ENCODE results near the gene PLXDC2. TPM values are rescaled to one million over a fixed set of nuclear protein-coding genes. Genes with fewer than 3 reads are reported as not detected.
A peak's percentile ranks its signal among the peaks of the same experiment; 100 is the strongest.

PLXDC2 gene
- total RNA-seq, 1 experiment from 2014 or later, result 30.3 TPM

GRCh38 chr10:19911886-19912285 lies 95.7 kb downstream of the PLXDC2 start:
- DNase-seq (ENCODE audit: low spot score), result no peak

GRCh38 chr10:19913987-19914386 lies 97.8 kb downstream of the PLXDC2 start:
- no peak for DNase-seq (ENCODE audit: low spot score)

GRCh38 chr10:19915125-19915524 lies 98.9 kb downstream of the PLXDC2 start:
- no peak for DNase-seq (ENCODE audit: low spot score)

- DNase-seq (ENCODE audit: low spot score), result no peak
Observed at GRCh38 chr10:19915816-19916215, 99.6 kb downstream of the PLXDC2 start.

DNA sequence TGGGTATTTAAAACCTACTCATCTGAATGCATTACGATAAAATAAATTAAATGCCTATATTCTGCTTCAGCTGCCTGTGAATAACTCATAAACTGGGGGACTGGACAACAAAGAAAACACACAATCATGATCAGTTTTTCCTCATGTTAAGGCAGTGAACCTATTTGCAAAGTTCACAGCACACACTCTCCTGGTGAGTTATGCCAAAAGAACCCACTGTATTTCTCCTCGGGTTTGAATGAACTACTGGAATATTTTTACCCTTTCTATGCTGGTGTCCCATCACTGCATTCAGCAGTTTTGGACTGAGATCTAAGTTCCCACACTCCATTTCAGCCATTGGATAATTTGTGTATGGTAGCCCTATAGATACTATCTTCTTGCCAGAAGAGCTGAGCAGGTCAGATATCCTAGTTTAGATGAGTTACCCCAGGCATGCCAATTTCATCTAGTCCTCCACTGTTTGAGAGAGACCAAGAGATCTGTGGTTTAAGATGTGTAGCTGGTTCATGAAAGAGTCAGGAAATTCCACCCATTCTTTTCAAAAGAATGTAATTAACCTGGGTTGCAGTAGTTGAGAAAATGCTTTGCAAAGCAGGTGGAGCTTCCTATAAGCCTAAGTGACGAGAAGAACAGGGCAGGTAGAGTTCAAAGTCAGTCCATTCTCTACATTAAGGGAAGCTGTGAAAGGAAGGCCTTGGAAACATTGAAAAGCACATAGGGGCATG lies 101.7 kb downstream of the PLXDC2 start:
- DNase-seq (ENCODE audit: low spot score), result no peak

- peak; percentile 3 for DNase-seq (ENCODE audit: low spot score)
Observed at GRCh38 chr10:19918794-19919193, 102.6 kb downstream of the PLXDC2 start.

GRCh38 chr10:19919671-19920070 lies 103.4 kb downstream of the PLXDC2 start:
- no peak for DNase-seq (ENCODE audit: low spot score)

DNA sequence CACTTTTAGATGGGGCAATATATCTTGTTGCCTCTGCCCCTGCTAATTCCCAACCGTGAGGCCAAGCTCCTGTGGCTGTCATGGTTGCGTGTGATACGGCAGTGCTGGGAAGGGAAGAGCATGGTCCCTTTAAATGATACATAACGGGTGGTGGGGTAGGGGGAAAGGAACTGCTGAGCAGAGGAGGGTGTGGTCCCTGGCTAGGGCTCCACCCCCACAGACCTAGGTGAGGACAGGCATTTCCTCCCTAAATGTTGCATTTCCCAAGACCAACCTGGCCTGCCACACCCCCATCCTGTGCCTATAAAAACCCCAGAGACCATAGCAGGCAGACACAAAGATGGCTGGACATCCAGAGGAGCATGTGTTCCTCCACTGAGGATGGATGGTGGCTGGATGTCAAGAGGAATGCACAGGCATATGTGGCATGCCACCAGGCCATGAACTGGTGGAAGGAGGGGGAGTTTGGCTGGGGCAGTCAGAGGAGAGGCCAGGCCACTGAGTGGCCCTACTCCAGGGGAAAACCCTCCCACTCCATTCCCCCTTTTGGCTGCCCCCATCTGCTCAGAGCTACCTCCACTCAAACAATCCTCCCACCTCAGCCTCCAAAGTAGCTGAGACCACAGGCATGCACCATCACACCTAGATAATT lies 104.0 kb downstream of the PLXDC2 start:
- no peak for DNase-seq (ENCODE audit: low spot score)

DNA sequence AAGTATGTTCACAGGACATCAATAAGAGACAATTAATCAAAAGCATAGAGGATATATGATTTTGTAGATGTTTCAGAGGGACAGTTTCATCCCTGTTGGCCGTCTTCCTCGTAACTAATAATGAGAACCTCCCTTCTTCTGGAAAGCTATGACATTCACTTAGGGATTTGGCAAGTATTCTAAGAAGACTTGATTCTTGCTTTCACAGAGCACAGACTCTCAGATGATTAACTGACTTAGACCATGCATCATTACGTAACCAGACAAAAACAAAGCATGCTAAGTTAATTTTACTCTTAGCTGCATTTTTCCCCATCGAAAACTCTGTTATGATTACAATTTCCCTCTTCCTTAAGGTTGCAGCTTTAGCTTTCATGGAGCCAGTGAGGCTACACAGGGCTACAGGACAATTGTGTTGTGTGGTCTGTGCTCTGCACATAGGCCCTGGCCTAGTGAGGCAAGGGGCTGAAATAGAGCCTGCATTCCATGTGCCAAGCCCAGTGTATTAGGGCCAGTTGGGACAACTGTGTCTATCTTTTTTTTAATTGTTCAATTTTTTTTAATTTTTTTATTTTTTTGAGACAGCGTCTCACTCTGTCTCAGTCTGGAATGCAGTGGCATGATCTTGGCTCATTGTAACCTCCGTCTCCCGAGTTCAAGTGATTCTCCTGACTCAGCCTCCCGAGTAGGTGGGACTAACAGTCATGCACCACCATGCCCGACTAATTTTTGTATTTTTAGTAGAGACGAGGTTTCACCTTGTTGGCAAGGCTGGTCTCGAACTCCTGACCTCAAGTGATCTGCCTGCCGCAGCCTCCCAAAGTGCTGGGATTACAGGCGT lies 105.3 kb downstream of the PLXDC2 start:
- DNase-seq (ENCODE audit: low spot score), result no peak

DNA sequence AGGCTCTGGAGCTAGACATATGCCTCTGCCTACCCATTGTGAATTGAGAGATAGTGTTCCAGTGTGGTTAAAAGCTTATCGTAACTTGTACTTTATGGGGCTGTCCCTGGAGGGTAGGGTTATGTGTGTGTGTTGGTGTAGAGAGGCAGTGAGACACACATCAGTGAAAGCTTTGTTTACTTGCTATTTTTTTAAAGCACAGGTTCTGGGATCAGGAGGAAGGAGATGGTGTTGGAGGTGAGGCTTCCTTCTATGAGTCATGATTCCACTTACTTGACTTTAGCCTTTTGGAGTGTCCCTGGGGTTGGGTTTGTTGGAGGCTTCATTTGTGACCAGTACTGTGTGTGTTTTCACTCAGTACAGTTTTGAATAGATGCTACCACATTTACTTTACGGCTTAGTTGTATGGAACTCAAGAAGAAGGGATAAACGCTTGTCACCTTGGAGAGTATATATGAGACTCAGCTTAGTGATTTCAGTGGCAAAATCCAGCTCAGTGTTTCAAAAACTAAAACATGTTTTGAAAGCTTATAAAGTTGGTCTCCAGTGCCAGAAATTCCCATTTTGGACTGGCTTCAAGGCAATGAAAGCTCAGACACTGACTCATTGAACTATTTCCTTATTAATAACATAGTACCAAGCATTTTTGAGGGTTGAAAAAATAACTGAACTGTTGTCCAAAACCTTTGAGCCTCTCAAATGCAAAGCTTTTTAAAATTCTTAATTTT lies 106.2 kb downstream of the PLXDC2 start:
- peak; percentile 30 for DNase-seq (ENCODE audit: low spot score)

DNA sequence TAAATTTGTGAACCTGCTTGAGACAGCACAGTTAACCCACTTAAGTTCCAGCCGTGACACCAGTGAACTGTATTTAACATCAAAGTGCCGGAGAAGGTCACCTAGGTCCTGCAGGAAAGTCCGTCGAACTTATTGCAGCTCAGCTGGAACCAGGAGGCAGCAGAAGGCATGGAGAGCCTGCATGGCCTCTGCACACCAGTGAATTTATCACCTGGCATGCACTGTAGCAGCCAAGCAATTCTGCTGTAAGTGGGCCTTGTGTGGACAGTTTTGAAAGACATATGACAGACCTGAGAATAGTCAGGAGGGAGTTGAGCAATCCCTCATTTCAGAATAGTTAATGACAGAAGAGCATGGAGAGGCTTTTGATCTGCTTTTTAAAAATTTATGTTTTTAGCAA lies 108.8 kb downstream of the PLXDC2 start:
- DNase-seq (ENCODE audit: low spot score), result no peak

GRCh38 chr10:19928936-19929335 lies 112.7 kb downstream of the PLXDC2 start:
- DNase-seq (ENCODE audit: low spot score), result no peak

DNA sequence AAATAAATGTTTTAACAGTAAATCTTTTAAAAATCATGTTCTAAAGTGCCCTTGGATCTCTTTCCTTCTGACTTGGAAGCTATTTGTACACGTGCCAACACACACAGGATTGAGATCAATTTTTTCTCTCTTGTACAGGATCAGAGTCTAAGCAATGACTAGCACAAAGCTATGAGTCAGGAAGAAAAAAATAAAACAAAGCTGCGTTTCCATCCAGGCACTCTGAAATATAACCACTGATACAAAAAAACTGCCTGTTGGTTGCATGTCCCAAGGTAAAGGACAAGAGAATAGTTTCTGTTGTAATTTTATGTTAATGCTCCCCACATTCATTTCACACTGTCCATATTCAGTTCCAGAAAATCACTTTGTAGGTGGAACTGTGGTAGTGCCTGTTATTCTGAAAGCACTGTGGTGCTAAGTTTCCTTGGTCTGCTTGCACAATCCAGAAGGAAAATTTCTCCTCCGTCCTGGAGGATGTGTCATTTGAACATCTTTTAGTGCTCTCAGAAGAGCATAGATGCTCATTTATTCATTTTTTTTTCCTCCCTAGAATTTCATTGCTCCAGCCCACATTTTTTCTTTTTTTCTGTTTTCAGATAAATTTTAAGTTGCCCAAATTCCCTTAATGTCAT lies 113.4 kb downstream of the PLXDC2 start:
- DNase-seq (ENCODE audit: low spot score), result peak; percentile 24

GRCh38 chr10:19930936-19931893 lies 115.0 kb downstream of the PLXDC2 start:
- DNase-seq (ENCODE audit: low spot score), result peak; percentile 35

DNA sequence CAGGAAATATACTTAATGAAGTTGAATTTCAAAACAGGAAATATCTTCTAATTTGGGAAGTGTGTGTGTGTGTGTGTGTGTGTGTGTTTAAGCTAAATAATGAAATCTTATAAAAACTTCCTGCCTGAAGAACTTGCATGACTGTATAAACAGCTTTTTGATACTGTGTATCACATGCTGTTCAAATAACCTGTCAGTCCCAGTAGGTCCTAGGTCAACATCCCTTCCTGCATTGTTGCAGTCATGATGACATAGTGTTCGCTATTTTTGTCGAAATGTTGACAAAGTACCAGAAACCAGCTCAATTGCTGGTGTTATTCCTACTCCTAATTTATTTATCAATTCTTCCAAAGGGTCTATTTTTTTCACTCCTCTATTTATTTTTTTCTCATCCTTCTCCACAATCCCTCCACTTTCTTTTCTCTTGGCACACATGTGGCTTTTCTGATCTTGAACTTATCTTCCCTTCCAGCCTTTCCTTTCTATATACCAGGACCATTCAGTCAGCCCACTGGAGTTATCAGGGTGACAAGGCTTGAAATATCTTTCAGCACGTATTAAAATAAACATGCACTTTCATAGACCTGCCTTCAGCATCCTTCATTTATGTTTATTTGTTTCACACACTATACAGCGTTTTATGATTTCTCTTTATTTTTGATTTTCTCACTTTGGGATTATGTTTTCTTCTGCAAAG lies 115.8 kb downstream of the PLXDC2 start:
- DNase-seq (ENCODE audit: low spot score), result no peak

DNA sequence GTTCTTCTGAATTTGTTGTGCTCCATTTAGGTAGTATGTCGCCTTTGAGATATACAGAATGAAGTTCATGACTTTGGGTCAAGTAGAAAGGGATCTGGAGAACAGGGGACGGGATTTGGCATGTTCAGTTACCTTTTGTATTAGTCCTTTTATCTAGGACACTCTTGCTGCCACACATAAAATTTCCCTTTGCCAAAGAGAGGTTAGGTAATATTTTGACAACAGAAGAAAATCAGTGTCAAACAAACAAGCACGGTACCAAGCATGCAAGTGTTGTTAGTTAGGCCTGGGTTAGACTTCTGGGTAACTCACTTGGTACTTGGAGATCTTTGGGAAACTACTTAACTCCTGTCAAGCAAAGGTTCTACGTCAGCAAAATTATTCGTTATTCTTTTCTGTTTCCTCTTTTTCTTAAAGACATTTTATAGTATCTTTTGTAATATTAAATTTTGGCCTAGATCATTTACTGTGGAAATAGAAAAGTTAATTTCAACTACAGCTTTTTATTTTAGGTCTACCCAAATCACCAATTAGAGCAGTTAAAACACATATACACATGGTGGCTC lies 116.7 kb downstream of the PLXDC2 start:
- DNase-seq (ENCODE audit: low spot score), result no peak

- DNase-seq (ENCODE audit: low spot score), result no peak
Observed at GRCh38 chr10:19933772-19934171, 117.5 kb downstream of the PLXDC2 start.

DNA sequence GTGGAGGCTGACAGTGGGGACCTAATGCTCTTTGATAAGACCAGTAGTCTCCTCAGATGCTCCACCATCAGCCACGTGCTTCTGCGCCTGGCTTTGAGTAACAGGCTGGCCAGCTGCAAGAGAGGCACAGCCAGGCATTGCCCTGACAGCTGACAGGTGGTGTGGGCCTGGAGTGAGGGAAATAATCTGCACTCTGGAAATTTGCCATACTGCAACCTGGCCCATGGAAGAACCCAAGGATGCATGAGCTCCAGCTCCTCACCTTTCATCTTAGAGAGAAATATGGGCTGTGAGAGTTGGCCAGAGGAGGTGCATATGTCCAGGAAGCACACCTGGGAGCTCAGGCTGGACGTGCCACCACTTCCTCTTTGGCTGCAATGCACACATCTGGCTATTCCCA lies 118.9 kb downstream of the PLXDC2 start:
- no peak for DNase-seq (ENCODE audit: low spot score)

GRCh38 chr10:19936289-19936688 lies 120.1 kb downstream of the PLXDC2 start:
- DNase-seq (ENCODE audit: low spot score), result no peak

All from H4 (cell line).